HK-2 (cell line): ENCODE results near the gene ATP5F1A.
"Not testable (repeated sequence)": the region's sequence is repeated elsewhere in the genome, so short reads cannot be mapped to it uniquely, and the experiment has no call there.

Source experiments
- DNase-seq: peaks from one replicate; pipeline ENCODE4 v3.0.0-alpha.2; 2018; ENCODE audit not compliant: unreplicated experiment

ATP5F1A gene

DNA sequence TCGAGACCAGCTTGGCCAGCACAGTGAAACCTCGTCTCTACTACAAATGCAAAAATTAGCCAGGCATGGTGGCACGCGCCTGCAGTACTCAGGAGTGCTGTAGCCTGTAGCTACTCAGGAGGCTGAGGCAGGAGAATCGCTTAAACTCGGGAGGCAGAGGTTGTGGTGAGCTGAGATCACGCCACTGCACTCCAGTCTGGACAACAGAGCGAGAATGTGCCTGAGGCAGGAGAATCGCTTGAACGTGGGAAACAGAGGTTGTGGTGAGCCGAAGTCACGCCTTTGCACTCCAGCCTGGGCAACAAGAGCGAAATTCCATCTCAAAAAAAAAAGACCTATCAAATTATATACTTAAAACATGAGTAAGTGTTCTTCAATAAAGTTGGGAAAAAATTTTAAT is 50.7 kb downstream of the ATP5F1A start:
- not testable (repeated sequence) for DNase-seq

GRCh38 chr18:46046688-46047087 is 51.4 kb downstream of the ATP5F1A start:
- no peak for DNase-seq

DNA sequence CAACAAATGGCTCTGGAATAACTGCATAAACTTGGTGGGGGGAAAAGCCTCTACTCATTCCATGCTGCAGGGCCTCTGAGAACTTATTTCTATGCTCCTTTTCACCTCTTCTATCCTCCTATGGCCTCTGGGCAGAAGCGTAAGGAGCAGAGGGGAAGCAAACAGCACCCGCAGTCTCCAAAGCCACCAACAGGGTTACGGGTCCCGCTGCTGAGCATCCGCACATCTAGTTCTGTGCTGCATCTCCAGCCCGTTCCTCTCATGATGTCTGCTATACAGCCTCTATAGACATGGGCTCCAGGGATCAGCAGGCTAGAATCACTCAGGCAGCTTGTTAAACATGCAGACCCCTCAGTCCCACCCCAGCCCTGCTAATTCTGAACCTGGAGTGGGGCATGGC is 52.0 kb downstream of the ATP5F1A start:
- no peak for DNase-seq

DNA sequence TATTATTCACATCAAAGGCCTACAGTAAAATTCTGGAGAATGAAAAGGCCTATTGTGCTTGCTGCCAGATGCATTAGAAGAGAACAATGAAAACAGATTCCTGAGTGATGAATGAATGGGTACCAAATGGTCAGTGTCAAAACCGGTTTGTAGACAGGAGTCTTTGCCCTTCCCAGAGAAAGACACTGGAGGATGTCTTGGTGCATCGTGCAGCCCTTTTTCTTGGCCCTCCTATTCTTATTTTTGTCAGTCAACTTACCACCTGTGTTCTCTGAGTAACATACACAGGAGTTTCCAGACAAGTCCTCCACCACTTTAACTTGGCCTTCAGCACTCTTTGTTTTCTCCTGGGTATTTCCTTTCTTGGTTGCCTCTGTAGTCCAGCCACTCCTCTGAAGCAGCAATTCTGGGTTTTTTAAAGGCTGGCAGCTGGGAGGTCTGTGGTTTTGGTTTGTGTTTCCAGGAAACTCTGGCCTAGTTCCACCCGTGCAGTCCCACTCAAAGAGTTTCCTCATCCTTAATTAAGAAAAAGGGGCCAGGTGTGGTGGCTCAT is 55.4 kb downstream of the ATP5F1A start:
- DNase-seq, result no peak

- no peak for DNase-seq
Observed at GRCh38 chr18:46040747-46041104, 57.4 kb downstream of the ATP5F1A start.

DNA sequence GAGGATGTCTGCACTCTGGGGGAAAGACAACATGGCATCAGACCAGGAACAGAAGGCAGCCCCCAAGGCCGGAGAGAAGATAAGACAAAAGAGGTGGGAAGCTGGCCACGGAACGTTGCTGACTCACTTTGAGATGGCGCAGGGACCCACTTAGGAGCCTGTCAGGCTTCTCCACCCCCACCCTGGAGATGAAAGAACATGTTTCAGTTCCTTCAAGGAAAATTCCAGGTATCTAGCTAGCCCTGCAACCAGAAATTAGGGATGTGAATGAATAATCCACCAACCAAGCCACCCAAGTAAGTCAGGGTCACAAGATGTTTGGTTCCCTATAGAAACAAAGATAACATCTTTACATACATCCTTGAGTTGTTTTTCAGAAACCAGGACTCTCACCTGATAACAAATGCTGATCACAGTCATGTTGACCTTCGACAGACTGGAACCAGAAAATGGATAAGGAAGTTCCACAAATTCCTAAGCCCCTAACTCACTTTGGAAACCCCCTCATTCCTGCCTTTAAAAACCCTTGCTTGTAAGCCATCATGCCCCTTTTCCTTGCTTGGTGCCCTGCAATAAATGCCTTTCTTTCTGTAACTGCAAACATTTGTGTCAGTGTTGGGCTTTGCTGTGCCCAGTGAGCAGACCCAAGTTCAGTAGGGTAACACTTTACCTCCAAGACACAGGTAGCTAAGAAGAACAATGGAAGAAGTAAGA is 57.9 kb downstream of the ATP5F1A start:
- DNase-seq, result no peak

- DNase-seq, result no peak
Observed at GRCh38 chr18:46037512-46038305, 60.4 kb downstream of the ATP5F1A start.

DNA sequence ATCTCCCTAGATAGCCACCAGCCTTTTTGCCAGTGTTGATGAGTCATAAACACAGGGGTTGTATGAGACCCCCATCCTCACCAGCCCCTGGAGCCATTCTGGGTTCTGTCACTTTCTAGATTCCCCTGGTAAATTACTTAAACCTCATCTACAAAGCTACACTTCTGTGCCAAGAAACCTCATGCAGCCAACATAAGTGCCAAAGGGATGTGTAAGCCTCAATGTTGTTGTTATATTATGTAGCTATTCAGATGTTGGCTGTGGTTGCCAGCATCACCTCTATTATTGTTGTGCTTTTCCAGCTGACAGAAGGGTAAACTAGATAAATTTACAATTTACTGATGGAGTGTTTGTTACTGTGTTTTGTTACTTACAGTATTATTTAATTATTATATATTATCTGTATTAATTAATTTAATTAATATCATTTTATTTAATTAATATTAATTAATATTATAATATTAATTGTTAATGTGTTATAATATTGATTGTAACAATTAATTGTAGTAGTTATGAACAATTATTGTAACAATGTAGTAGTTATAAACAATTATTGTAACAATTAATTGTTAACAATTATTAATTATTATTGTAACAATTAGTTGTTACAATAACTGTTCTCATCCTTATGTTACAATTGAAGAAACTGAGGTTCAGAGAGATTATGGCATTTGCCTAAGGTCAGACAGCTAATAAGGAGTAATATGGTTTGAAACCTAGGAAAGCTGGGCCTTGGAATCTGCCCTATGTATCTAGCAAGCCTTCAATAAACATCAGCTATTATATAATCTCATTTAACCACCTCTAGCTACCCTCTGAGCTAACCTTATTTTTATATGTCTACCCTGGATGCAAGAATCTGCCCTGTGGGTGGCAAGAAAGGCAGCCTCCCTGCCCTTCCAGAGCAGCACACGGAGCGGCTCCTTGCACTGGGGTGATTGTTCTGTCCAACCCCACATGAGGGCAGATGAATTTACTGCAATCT is 62.1 kb downstream of the ATP5F1A start:
- DNase-seq, result no peak

GRCh38 chr18:46034230-46034629 is 63.9 kb downstream of the ATP5F1A start:
- no peak for DNase-seq

DNA sequence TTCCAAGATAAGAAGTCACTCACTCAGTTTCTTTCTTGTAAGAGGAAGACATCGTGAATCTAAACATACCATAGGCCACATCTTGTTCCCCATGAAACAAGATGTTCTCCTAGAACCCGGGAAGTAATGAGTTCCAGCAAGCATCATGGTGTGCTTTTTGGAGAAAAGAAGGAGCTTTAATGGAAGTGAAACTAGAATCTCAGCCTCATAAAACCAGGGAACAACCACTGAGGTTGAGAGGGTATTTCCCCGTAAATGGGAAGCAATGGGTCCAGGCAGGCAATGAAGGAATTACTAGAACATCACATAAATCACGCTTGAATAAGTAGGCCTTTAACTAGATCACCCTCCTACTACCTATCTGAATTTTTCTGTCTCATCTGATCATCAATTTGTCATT is 66.4 kb downstream of the ATP5F1A start:
- no peak for DNase-seq
